CD4-positive, alpha-beta T cell treated with Interferon alpha-2 for 1 hour (primary cell): ENCODE measurements around the gene LRRC17.
"Not testable (repeated sequence)": the region's sequence is repeated elsewhere in the genome, so short reads cannot be mapped to it uniquely, and the experiment has no call there.

ENCODE experiments used
- DNase-seq, 2 donors: peaks; one replicate each; pipeline ENCODE4 v3.0.0-alpha.2; 2020 to 2022

Gene LRRC17

DNA sequence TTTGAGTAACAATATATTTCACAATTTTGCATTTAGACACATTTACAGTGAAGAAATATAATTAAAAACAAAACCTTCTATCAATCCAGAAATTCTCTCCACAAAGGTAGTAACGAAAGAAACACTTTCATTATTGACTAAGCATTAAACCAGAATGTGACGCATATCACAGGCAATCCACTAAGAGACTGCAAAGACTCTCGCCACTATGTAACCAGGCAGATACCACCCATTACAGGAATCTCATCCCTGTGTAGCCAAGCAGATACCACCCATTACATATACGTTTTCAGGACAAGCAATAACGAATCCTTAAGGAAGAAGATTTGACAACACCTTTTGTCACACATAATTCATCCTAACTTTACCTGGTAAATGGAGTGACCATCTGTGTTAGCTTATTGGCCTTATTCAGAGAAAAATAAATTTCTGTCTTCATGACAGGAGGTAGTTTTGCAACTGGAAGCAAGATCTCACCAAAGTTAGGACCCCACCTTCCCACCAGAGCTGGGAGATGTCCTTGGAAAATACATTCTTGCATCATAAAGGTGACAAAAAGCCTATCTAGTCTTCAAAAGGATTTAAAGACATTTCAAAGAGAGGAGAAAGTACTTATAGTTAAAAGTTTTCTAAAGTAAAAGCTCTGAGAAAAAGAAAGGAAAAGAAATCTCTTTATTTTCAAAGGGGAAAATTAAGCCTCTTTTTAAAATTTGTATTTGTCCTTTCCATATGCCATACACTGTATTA, 30.8 kb downstream of the LRRC17 start:
- DNase-seq, result no peak

DNA sequence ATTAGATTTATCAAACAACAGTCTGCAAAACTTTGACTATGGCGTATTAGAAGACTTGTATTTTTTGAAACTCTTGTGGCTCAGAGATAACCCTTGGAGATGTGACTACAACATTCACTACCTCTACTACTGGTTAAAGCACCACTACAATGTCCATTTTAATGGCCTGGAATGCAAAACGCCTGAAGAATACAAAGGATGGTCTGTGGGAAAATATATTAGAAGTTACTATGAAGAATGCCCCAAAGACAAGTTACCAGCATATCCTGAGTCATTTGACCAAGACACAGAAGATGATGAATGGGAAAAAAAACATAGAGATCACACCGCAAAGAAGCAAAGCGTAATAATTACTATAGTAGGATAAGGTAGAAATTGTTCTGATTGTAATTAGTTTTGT, 31.4 kb downstream of the LRRC17 start:
- DNase-seq, result no peak

DNA sequence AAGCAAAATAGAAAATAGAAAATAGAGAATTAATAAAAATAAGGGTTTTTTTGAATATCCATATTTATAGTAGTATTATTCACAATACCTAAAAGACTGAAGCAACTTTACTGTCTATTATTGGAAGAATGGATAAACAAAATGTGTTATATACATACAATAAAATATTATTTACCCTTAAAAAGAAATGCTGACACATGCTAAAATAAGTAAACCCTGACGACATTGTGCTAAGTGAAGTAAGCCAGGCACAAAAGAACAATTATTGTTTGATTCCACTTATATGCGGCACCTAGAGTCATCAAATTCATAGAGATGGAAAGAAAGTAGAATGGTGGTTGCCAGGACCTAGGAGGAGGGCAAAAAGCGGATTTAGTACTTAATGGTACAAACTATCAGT, 39.0 kb downstream of the LRRC17 start:
- no peak for DNase-seq

DNA sequence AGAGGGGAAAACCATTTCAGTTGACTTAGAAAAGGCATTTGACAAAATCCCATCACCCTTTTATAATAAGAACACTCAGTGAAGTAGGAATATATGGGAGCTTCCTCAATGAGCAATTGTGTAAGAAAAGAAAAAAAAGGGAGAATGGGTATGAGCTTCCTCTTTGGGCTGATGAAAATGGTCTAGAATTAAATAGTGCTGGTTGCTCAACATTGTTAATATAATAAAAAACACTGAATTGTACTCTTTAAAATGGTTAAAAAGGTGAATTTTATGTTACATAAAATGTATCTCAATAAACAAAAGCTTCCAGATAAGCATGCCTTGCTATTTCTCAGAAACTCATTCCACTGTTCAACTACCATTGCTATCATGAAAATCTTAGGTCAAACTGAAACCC, 40.6 kb downstream of the LRRC17 start:
- no peak for DNase-seq

DNA sequence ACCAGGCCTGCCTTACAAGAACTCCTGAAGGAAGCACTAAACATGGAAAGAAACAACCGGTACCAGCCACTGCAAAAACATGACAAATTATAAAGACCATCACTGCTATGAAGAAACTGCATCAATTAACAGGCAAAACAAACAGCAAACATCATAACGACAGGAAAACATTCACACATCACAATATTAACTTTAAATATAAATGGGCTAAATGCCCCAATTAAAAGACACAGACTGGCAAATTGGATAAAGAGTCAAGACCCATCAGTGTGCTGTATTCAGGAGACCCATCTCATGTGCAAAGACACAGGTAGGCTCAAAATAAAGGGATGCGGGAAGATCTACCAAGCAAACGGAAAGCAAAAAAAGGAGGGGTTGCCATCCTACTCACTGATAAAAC, 41.6 kb downstream of the LRRC17 start:
- DNase-seq, result not testable (repeated sequence)

DNA sequence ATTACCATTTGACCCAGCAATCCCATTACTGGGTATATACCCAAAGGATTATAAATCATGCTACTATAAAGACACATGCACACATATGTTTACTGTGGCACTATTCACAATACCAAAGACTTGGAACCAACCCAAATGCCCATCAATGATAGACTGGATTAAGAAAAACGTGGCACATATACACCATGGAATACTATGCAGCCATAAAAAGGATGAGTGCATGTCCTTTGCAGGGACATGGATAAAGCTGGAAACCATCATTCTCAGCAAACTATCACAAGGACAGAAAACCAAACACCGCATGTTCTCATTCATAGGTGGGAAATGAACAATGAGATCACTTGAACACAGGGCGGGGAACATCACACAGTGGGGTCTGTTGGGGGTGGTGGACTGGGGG, 45.2 kb downstream of the LRRC17 start:
- DNase-seq, result not testable (repeated sequence)

DNA sequence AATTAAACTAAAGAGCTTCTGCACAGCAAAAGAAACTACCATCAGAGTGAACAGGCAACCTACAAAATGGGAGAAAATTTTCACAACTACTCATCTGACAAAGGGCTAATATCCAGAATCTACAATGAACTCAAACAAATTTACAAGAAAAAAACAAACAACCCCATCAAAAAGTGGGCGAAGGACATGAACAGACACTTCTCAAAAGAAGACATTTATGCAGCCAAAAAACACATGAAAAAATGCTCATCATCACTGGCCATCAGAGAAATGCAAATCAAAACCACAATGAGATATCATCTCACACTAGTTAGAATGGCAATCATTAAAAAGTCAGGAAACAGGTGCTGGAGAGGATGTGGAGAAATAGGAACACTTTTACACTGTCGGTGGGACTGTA, 49.2 kb downstream of the LRRC17 start:
- not testable (repeated sequence) for DNase-seq

DNA sequence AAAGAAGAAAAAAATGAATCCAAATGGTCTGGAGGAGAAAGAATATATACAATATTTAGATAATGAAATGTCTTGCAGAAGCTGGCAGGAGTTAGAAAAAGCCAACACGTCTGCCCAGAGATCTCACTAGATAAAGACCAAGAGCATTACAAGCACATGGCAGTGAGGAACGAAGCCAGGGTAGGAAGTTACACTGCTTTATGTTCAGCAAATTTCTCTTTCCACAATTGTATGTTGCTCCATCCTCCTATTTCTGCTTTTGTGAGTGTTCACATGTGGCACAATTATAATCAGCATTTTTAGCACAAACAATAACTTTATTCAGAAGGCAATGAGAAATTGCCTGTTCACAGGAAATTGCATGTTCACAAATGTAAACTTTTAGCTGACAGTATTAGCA, 53.7 kb downstream of the LRRC17 start:
- DNase-seq, result no peak

DNA sequence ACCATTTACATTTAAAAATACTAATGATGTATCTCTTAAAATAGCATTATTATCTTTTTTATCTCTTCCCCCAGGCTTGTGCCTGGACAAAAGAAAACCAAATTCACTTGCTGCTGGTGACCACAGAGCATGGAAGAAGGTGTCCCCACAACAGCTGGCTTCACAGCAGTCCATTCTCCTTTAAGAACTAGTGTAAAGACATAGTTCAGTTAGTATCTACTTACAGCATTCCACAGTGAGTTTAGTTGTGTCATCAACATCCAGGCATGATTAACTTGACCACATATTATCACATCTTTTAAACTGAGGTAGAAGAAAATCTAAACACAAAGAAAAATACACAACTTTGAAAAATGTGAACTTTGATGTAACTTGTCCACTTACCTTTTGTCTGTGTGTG, 55.0 kb downstream of the LRRC17 start:
- DNase-seq, result no peak

DNA sequence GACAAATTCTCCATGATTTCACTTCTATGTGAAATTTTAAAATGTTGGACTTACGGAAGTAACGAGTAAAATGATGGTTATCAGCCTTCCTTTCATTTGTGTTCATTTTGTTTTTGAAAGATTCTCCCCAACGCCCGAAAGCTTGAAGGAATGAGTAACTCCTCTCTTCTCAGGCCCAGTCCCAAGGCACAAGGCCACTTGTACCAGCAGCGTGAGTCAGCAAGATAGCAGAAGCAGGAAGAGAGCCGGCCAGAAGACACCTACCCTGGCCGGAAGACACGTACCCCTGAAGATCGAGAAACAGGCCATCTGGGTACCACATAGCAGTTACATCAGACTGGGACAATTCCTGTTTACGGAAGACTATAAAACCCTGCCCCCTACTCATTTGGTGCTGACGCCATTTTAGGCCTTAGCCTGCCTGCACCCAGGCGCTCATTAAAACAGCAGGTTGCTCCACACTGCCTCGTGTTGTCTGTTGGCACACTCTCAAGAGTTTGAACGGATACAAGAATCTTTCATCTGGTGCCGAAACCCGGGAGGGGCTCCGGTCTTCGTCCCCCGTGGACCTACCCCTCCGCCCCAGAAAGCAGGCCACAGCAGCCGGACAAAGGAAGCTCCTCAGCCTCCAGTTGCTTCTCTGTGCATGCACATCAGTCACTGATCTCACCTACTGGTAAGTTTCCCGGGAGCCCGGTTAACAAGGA, 60.4 kb downstream of the LRRC17 start:
- no peak for DNase-seq

DNA sequence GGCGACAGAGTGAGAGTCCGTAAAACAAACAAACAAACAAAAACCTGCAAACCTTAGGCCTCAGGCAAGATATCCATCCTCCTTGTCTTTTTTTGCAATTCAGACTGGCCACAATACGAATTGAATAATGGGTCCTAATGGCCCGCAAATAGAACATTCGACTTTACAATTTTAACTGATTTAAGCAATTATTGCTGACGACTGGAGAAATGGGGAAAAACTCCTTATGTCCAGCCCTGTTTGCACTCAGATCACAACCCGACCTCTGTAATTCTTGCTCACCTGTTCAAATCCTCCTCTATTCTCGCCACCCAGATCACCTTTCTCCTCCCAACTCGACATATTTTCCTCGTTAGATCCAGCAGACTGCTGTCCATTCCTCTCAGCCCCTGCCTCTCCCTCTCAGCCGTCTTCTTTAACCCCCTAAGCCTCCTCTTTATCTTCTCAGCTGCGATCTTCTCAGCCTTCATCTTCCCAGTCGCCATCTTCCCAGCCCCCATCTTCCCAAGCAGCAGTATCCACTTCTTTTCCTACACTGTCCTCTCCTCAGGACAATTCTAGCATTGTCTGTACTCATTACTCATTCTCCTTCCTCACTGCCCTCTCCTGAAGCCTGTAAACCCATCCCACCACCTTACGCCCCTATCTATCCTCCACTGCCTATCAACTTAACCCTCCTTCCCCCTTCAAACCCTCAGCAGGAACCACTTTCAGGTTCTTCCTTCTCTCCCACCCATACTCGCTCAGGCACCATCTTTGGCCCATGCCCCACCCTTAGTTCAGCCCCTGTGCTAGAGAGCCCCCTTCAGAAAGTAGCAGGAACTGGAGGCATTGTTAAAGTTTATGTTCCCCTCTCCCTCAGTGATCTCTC, 61.8 kb downstream of the LRRC17 start:
- DNase-seq, result no peak

DNA sequence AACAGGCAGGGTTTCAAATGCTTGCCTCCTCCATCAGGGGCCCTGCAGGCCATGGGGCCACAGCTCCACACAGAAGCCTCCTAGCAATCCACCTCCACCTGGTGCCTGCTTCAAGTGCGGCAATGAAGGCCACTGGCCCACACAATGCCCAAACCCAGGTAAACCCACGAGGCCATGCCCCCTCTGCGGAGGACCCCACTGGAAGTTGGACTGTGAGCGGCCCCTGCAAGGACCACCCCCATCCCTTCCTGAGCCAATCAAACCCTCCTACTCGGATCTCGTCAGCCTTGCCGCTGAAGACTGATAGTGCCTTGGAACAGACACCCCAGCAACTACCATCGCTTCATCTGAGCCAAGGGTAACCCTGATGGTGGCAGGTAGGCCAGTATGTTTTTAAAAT, 63.1 kb downstream of the LRRC17 start:
- DNase-seq, result no peak

DNA sequence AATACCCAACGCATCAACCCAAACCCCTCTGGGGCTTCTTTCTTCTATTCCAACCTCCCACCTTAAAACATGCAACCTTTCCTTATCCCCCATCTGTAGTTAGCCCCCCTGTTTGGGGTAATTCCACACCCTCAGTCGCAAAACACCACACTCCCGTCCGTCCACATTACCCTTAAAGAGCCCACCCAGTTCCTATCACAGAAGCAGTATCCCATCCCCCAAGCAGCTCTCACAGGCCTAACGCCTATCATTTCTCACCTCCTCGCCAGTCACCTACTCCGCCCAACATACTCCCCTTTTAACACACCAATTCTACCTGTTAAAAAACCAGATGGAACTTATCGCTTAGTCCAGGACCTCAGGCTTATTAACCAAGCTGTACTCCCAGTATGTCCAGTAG, 63.7 kb downstream of the LRRC17 start:
- no peak for DNase-seq

DNA sequence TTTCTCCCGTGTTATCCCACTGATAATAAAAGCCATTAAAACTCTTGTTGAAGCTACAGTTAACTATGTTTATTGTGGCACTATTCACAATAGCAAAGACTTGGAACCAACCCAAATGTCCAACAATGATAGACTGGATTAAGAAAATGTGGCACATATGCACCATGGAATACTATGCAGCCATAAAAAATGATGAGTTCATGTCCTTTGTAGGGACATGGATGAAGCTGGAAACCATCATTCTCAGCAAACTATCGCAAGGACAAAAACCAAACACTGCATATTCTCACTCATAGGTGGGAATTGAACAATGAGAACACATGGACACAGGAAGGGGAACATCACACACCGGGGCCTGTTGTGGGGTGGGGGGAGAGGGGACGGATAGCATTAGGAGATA, 64.8 kb downstream of the LRRC17 start:
- DNase-seq, result not testable (repeated sequence)

DNA sequence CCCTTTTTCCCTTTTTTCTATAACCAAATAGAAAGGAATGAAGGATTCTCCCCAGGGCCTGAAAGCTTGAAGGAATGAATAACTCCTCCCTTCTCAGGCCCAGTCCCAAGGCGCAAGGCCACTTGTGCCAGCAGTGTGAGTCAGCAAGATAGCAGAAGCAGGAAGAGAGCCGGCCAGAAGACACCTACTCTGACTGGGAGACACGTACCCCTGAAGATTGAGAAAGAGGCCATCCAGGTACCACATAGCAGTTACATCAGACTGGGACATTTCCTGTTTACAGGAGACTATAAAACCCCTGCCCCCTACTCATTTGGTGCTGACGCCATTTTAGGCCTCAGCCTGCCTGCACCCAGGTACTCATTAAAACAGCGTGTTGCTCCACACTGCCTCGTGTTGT, 65.5 kb downstream of the LRRC17 start:
- DNase-seq, result no peak

DNA sequence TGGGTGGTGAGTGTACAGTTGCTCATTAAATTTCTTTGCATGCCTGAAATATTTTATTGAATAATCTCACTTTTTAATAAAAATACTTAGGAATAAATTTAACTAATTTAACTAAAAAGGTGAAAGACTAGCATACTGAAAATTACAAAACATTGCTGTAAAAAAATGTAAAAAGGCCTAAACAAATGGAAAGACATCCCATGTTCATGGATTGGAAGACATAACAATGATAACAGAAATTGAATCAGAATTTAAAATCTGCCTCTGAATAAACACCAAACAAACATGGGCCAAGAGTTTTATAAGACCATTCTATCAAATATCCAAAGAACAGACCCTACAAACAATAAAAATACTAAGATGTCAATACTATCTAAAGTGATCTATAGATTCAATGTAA, 66.9 kb downstream of the LRRC17 start:
- no peak for DNase-seq

DNA sequence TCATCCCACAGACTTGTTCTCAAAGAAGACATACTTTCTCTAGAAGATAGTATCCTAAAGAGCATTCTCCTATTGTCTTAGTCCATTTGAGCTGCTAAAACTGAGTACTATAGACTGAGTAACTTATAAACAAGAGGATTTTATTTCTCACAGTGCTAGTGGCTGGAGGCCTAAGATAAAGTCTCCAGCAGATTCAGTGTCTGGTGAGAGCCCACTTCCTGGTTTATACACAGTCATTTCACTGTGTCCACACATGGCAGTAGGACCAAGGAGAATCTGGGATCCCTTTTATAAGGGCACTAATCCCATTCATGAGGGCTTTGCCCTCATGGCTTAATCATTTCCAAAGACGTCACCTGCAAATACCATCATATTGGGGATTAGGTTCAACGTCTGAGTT, 68.7 kb downstream of the LRRC17 start:
- DNase-seq, result no peak

DNA sequence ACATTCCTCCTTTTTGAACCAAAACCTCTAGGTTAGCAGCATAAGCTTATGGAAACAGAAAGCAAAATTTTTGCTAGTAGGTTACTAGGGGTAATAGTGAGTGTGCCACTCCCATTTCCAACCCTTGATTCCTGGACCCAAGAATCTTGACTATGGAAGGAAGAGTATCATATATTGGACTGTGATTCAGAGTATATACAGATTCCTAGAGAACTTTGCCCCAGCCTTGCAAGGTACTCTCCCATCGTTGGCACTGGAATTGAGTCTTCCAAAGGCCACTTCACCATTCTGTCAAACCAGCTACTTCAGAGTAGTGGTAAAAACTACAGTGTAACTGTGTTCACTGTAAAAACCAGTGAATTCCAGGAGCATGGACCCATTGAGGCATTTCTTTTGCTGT, 69.4 kb downstream of the LRRC17 start:
- DNase-seq, result no peak

DNA sequence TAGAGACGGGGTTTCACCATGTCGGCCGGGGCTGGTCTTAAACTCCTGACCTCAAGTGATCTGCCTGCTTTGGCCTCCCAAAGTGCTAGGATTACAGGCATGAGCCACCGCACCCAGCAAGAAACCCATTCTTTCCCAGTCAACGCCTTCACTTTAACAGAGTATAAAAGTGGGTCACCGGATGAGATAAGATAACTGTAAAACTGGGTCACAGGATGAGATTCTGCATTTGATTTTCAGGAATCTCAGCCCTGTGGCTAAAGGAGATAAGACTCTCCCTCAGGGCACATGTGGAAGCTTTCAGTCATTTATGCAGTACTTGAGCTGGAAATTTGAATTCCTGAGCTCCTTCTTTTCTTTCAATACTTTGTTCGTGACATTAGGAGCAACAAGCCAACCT, 70.8 kb downstream of the LRRC17 start:
- DNase-seq, result no peak

DNA sequence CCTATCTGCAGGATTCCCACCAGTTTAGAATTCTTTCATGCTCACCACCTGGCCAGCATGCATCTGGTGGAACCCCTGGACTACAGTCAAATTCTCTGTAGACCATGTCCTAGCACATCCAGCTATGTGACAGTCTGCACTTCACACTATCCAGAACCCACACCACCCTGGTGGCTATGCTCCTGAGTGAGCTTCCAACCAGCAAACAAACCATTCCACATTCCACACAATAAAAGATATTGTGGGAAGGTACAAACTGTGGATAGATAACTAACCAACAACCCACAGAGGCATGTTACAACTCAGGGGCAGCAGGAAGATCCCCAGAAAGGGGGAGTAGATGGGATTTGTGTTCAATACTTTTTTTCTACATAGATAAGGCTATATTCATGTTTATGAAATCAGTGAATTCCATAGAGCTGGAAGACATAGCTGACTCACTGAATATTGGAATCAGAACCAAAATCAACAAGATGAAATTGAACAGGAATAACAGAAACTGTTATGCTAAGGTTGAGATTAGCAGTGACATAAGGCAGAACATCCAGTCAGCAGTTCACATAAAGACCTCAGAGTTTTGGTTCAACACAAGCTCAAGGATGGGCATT, 72.5 kb downstream of the LRRC17 start:
- DNase-seq, result no peak

DNA sequence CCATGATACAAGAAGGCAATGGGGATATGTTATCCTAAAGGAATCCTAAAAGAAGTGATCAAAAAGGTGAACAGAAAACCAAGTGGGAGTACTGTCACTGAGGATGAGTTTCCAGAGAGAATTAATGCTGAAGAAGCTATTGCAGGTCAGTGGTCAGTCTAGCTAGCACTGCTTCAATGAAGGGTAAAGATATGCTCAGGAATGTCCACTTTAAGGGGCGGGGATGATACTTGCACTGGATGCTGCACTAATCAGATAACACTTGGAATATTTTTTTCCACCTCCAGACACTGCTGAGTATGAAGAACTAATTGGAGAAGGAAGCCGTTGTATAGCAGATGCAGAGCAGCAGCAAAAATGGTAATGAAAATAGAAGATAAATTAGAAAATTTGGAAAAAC, 75.3 kb downstream of the LRRC17 start:
- no peak for DNase-seq

DNA sequence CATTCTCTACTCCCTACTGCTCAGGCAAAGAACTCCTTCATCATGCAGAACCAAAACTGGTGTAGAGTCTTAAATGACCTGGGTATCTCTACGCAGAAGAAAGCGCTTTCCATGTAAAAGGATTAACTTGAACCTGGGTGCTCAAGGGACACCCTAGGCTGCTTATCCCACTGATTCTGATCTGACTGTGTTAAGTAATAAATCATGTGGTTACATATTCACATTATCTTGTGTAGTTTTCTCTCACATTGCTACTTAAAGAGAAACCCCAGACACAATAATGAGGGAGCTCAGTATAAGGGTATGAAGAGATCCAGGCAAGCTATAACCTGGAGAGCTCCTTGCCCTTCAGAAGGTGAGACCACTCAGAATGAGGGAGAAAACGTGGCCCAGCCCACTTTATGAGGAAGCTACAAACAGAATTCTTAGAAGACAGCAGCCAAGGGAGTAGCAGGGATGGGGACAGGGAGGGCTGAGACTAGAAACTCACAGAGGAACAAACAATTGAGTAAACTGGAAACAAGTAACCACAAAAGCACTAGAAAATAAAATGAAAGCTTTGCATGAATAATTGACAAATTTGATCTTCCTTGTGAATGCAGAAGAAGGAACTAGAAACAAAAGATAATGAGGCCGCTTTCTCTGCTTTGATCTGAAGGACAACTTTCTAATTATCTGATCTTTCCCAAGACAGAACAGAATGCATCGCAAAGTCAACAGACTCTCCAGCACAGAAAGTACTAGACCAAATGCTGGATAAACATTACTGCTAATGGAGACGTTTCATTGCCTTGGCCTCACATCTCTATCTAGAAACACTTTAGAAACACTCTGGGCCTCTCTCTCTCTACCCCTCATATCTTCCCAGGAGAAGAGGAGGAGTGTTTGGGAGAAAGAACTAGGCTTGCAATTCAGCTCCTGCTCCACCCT, 76.1 kb downstream of the LRRC17 start:
- DNase-seq, result no peak
